GM19240 (cell line): ENCODE measurements around the gene HSPA1L.
"Not testable (repeated sequence)": the region's sequence is repeated elsewhere in the genome, so short reads cannot be mapped to it uniquely, and the experiment has no call there.

Source experiments
- DNase-seq: peaks from one replicate; pipeline ENCODE4 v3.0.0; 2011; ENCODE audit warnings: low spot score; ENCODE audit not compliant: insufficient read length

Gene HSPA1L

DNA sequence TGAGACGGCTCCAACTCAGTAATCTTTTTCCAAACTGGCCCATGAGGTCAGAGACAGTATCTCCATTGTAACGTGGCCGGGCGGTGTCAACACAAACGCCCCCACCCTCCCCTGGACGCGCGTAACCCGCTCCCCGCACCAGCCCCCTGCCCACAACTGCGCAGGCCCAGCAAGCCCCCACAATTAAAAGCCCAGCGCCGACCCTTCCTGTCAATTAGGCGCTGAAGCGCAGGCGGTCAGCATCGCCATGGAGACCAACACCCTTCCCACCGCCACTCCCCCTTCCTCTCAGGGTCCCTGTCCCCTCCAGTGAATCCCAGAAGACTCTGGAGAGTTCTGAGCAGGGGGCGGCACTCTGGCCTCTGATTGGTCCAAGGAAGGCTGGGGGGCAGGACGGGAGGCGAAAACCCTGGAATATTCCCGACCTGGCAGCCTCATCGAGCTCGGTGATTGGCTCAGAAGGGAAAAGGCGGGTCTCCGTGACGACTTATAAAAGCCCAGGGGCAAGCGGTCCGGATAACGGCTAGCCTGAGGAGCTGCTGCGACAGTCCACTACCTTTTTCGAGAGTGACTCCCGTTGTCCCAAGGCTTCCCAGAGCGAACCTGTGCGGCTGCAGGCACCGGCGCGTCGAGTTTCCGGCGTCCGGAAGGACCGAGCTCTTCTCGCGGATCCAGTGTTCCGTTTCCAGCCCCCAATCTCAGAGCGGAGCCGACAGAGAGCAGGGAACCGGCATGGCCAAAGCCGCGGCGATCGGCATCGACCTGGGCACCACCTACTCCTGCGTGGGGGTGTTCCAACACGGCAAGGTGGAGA is at the start of gene HSPA1L, which contains the start of gene HSPA1A:
Gene HSPA1L (minus strand): TSS at position 259 of the 814 bp plus-strand sequence. CDS start 3,311 bp downstream, outside the sequence.
Gene HSPA1A (plus strand): TSS at position 519 of the 814 bp plus-strand sequence. CDS start 214 bp downstream, at position 733.
- DNase-seq: no peak

DNA sequence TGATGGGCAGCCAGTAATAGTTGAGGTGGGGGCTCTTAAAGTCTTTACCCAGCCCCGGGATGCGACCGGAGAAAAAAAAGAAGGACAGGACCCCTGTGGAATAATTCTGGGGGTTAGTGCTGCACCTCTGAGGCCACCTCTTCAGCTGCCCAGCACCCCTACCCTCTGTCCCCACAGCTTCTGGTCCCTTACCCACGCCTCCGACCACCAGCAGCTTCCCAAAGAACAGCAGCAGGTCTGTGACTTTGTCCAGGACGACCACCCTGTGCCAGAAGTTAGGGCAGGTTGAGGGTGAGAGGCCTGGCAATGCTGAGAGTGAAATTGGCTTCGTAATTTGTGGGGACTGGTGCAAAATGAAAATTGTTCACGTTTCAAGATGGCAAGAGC is 49.7 kb upstream of the HSPA1L start:
- DNase-seq: no peak

- DNase-seq: not testable (repeated sequence)
These were observed 49.1 kb upstream of the HSPA1L start for GRCh38 chr6:31864123-31864562.

DNA sequence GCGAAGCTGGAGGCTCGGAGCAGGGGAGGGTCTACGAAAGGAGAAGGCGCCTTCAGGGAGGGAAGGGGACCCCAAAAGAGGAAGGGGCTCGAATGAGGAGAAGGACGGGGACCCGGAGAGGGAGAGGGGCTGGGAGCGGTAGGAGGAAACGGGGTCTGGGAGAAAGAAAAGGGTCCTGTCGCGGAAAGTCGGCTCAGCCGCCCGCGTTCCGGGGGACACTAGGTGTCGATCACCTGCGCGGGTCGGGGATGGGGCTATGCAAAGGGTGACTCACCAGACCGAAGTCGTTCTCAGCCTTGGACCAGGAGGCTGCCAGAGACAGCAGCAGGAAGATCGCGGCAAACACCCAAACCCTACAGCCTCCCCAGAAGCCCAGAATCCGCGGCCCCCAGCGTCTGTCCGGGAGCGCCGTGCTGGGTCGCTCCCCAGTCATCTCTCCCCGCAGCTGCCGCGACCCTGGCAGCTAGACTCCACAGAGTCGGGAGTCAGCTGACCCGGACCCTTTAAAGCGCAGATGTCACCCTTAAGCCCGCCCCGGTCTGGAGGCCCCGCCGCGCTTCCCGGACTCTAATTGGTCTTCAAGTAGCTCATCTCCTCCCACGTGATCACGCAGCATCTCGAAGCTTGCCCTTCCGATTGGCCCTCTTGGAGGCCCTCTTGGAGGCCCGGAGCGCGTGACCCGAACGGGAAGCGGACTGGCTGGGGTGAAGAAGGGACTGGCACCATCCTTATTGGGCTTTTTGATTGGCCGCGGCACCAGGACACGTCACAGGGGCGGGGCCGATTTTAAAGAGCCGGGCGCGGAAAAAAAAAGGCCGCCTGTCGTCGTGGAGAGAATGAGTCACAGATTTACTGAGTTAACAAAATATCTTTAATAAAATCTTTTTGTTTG is 47.5 kb upstream of the HSPA1L start, which contains the start of gene NEU1:
Gene NEU1 (minus strand): TSS at position 478 of the 892 bp plus-strand sequence. CDS start 45 bp downstream, at position 433.
- peak; percentile 100 for DNase-seq

GRCh38 chr6:31861919-31862343 is 46.8 kb upstream of the HSPA1L start:
- DNase-seq: no peak

DNA sequence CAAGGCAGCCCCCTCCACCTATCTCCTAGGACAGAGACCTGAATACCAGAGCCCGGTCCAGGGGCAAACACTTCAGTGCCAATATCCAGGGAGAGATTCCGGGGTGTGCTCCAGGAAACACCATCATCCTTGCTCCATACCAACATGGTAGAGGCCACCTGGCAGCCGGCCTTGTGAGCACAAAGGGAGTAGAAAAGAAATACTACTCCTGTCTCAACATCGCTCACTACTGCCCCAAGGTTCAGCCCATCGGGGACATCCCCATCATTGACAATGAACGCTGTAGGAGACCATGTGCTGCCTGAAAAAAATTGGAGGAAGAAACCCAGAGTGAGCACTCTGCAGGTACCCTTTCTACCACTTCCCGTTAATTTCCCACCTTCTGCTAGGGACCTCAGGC is 46.1 kb upstream of the HSPA1L start:
- DNase-seq: no peak

GRCh38 chr6:31860349-31860748 is 45.3 kb upstream of the HSPA1L start:
- no peak for DNase-seq

DNA sequence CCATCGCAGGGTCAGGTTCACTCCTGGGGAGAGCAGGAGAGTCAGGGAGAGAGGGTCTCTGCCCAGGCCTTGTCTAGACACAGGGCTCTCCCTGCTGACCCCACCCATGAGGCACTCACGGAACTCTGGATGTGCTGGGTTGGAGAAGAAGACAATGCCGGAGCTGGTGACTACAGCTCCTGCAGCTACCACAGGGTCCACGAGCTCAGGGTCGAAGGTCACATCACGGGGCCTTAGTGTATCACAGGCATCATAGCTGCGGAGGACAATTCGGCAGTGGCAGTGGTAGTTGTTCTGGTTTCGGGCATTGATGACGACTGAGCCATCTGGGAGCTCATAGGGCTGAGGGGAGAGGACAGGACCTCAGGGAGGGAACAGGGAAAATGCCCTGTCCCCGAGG is 44.8 kb upstream of the HSPA1L start:
- DNase-seq: no peak

- DNase-seq: no peak
These were observed 43.6 kb upstream of the HSPA1L start for GRCh38 chr6:31858707-31859106.

DNA sequence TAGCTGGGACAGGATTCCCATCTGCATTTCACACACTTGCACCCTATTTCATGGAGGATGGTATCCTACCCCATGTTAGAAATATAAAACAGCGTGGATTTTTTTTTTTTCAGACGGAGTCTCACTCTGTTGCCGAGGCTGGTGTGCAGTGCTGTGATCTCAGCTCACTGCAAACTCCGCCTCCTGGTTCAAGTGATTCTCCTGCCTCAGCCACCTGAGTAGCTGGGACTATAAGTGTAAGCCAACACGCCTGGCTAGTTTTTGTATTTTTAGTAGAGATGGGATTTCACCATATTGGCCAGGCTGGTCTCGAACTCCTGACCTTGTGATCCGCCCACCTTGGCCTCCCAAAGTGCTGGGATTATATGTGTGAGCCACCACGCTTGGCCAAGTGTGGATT is 42.7 kb upstream of the HSPA1L start:
- not testable (repeated sequence) for DNase-seq

GRCh38 chr6:31851980-31852718 is 37.1 kb upstream of the HSPA1L start:
- DNase-seq: not testable (repeated sequence)

DNA sequence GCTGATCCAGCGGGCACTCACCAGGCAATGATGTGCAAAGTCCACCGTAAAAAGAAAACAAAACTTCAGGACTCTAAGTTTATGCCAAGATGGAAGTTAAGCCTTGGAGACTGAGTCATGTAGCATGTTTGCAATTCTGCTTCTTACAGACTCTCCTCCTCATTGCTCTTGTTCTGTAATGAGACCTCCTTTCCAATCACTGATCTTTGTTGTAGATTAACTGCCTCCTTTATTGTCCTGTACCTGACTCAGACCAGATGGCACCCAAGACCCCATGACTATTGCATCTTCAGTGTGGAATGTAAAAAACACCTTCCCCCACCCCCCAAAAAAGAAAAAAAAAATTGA is 36.4 kb upstream of the HSPA1L start:
- no peak for DNase-seq

- no peak for DNase-seq
These were observed 35.8 kb upstream of the HSPA1L start for GRCh38 chr6:31850765-31851484.

- DNase-seq: no peak
These were observed 32.3 kb upstream of the HSPA1L start for GRCh38 chr6:31847276-31847978.

DNA sequence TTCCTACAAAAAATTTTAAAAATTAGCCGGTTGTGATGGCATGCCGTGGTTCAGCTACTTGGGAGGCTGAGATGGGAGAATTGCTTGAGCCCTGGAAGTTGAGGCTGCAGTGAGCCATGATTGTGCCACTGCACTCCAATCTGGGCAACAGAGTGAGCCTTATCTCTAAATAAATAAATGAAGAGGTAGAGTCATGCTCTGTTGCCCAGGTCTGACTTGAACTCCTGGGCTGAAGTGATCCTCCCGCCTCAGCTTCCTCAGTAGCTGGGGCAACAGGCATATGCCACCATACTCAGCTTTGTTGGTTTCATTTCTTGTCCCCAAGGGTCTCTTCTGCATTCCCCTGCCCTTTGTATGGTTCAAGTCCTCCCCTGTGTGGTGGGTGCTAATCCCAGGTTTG is 29.4 kb upstream of the HSPA1L start:
- DNase-seq: no peak

GRCh38 chr6:31842053-31842452 is 27.0 kb upstream of the HSPA1L start:
- DNase-seq: no peak

DNA sequence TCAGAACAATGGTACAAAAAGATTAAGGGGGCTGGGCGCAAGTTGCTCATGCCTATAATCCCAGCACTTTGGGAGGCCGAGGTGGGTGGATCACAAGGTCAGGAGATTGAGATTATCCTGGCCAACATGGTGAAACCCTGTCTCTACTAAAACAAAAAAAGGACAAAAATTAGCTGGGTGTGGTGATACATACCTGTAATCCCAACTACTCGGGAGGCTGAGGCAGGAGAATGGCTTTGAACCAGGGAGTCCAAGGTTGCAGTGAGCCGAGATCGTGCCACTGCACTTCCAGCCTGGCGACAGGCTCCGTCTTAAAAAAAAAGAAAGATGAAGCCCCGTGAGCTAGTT is 24.7 kb upstream of the HSPA1L start:
- DNase-seq: not testable (repeated sequence)

GRCh38 chr6:31838968-31839367 is 23.9 kb upstream of the HSPA1L start:
- no peak for DNase-seq

DNA sequence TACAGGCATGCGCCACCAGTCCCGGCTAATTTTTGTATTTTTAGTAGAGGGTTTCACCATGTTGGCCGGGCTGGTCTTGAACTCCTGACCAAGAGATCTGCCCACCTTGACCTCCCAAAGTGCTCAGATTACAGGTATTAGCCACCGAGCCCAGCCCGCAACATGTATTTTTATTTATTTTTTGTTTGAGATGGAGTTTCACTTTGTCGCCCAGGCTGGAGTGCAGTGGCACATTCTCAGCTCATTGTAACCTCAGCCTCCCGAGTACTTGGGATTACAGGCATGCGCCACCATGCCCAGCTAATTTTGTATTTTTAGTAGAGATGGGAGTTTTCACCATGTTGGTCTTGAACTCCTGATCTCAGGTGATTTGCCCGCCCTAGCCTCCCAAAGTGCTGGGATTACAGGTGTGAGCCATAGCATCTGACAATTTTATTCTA is 23.1 kb upstream of the HSPA1L start:
- not testable (repeated sequence) for DNase-seq
